HG03045 (cell line): ENCODE results near the gene SLC6A13.
"Not testable (repeated sequence)": the region's sequence is repeated elsewhere in the genome, so short reads cannot be mapped to it uniquely, and the experiment has no call there.

Source experiments
- ATAC-seq: cut with Tn5 transposase; IDR thresholded peaks from one replicate; pipeline ENCODE4 v1.9.1; 2021; ENCODE audit warnings: mild to moderate bottlenecking, moderate library complexity; ENCODE audit not compliant: unreplicated experiment

Gene SLC6A13

GRCh38 chr12:265096-265495 lies 2.5 kb upstream of the SLC6A13 start:
- no peak for ATAC-seq

GRCh38 chr12:264269-264668 lies 1.6 kb upstream of the SLC6A13 start:
- no peak for ATAC-seq

GRCh38 chr12:263574-263973 lies 938 bp upstream of the SLC6A13 start:
- no peak for ATAC-seq

- ATAC-seq = no peak
Observed at GRCh38 chr12:262113-262512, 523 bp downstream of the SLC6A13 start.

- no peak for ATAC-seq
Observed at GRCh38 chr12:257521-258321, 4.9 kb downstream of the SLC6A13 start.

DNA sequence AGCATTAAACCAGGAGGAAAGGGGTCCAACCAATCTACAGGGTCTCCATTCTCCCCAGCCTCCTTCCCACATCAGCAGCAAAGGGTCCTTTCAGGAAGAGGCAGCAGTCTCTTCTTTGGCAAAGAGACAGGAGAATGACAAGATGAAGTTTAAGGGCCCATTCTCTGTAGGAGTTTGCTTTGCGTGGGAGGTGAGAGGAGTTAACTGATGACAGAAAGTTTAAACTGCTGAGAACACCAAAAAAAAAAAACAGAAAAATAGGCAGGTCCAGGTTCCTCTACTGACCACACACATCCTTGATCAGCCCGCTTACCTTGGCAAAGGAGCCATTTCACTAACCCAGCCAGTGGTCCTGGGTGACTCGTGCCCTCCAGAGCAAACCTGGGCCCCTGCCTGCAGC lies 5.7 kb downstream of the SLC6A13 start:
- no peak for ATAC-seq

DNA sequence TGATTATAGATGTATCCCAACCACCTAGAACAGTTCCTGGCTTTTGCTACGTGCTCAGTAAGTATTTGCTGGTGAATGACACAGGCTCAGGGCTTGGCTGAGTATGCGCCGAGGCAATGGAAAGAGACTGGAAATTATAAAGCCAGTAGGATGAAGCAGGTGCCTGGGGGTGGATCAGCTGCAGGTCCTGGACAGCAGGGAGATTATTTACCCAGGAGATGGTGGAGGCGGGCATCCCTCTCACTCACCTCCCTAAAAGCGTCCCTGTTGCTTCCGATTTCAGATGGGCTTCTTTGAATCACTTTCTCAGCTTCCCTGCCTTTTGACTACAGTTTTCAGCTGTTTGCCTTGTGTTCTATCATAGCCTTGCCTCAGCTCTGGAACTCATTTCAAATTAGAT lies 6.4 kb downstream of the SLC6A13 start:
- ATAC-seq = no peak

DNA sequence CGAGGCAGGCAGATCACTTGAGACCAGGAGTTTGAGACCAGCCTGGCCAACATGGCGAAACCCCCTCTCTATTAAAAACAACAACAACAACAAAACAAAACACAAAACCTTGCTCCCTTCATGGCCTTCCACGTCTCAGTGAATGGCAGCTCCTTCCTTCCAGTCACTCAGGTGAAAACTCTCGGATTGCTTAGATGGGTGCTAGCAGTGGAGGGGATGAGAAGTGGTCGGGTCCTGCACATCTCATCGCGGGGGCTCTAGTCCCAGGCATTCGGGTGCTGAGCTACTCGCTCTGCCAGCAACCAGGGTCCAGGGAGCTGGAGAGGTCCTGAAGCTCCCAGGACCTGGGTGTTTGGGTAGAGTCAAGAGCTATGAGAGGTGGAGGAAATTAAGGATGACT lies 7.7 kb downstream of the SLC6A13 start:
- ATAC-seq = no peak

DNA sequence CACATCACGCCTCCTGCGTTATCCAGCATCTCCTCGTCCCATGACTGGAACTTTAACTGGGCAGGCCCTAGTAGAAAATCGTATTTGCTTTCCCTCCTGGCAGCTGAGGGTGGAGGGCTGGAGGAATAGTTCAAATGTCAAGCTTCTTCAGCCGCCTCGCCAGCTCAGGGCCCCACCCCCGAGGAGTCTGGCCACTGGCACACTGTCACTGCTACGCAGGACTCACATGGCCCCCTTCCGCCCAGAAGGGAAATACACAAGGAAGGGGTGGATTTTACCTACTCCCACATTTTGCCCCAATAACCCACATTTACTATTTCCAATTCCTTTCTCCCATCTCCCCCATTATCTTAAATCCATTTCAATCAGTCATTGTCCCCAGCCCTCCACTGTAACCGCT lies 8.6 kb downstream of the SLC6A13 start:
- ATAC-seq = no peak

DNA sequence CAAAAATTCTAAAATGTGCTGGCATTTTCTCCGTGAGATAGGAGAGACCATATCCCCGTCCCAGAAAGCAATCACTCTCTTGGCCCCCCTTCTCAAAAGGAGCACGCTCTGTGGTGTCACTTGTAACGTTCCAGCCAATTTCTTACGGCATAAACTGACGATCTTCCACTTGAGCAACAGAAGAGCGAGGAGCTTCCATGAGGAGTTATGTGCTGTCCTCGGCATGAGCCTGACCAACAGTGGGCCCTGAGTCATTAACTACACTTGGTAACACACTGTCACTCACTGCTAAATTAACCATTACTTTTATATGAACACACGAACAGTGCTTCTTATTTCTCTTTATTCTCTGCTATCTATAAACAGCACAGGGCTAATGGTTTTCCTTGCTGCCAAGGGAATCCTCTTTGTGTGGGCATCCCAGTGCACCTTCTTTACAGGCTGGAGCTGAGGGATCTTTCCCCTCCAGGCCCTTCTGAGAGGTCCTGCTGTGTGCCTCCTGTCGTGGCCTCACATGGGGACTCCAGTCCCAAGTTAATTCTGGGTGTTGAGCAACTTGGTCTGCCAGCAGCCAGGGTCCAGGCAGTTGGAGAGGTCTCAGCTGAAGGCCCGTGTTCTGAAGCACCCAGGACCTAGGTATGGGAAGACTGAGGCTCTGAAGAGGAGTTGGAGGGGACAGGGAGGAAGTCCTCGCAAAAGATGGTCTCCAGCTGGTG lies 9.4 kb downstream of the SLC6A13 start:
- ATAC-seq = no peak

GRCh38 chr12:252636-253035 lies 10.0 kb downstream of the SLC6A13 start:
- ATAC-seq = no peak

- no peak for ATAC-seq
Observed at GRCh38 chr12:247271-247670, 15.4 kb downstream of the SLC6A13 start.

DNA sequence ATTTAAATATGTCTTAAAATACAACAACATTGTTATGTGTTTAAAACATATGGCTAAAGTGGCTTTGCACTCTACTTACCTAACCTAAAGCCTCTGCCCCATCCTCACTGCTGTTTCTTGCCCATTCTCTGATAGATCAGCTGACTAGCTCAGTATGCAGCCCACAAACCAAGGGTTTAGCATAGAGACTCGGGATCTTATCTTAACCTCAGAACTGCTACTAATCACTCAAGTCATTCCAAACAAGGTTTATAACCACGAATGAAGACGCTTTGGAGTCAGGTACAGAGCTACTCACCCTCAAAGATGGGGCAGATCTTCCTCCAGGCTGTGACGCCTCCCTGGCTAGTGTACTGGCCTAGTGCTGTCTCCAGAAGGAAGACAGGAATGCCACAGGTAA lies 19.3 kb downstream of the SLC6A13 start:
- no peak for ATAC-seq

DNA sequence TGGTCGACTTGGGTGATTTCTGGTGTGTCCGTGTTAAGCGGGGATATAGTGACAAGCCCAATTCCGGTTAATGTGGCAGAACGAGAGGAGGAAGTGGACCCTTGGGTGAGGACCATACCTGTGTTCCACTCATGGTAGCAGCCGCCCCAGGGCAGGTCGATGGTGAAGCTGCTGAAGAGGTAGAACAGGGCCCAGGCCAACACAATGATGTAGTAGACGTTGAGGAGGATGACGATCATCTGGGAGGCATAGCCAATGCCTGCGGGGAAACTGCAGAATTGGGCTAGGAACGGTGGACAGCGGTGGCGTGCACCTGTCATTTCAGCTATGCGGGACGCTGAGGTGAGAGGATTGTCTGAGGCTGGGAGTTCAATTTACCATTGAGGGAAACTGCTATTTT lies 20.1 kb downstream of the SLC6A13 start:
- ATAC-seq = no peak

DNA sequence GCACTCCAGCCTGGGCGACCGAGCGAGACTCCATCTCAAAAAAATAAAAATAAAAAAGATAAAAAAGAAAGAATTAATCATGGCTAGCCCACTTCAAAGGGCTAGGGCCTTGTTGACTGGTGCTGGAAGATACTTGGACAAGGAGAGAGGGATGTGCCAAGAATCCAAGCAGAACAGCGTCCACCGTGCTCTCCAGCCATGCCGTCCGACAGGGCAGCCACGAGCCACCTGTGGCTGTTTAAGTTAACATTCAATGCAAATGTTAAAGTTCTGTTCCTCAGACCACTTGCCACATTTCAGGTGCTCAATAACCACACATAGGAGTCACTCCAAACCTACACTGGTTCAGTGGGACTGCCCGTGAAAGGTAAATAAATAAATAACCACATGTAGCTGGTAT lies 21.4 kb downstream of the SLC6A13 start:
- no peak for ATAC-seq

DNA sequence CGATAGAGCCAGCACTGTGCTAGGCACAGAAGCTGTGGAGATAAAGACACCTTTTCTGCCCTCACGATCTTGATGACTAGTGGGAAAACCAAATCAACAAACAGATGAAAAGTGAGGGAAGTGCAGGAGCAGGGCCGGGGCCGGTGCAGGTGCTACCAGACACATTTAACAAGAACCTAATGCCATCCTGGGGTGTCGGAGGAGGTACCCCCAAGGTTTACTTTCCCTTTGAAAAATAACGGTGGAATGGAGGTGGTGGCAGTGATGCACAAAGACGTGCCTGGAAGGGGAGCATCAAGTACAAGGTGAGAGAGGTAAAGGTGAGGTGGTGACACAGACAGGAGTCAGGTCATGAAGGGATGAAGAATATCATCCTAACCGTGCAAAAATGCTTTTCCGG lies 22.1 kb downstream of the SLC6A13 start:
- no peak for ATAC-seq

DNA sequence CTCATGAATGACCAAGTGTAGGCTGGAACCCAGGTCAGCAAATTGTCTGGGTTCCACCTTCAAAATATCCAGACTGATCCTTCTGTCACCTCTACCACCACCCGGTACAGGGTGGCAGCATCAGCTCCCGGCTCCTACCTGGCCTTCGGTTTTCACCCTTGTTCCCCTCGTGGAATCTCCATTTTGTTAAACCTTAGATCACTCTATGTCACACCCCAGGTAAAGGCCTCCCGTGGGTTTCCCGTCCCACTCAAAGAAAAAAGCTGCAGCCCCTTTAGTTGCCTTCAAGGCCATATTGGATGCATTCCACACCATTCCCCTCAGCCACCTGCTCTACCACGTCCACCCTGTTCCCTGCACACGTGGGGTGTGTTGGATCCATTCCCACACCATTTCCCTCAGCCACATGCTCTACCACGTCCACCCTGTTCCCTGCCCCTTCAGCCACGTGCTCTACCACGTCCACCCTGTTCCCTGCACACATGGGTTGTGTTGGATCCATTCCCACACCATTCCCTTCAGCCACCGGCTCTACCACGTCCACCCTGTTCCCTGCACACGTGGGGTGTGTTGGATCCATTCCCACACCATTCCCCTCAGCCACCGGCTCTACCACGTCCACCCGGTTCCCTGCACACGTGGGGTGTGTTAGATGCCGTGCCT lies 23.8 kb downstream of the SLC6A13 start:
- ATAC-seq = no peak

DNA sequence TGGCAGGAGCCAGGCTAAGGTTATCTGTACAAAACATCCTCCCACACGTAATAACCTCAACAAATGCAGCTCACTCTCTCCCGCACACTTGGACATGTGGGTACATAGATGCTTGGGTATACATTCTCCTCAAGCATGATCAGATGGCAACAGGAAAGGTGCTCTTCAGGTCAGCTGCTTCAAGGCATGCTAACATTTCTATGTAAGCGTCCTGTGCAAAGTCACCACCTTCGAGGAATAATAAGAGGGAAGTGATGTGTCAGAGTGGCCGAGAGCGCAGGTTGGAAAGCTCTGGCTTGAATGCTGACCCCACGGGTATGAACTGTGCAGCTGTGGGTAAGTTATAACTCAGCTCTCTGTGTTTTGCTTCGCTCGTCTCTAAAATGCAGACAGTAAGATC lies 24.5 kb downstream of the SLC6A13 start:
- no peak for ATAC-seq

DNA sequence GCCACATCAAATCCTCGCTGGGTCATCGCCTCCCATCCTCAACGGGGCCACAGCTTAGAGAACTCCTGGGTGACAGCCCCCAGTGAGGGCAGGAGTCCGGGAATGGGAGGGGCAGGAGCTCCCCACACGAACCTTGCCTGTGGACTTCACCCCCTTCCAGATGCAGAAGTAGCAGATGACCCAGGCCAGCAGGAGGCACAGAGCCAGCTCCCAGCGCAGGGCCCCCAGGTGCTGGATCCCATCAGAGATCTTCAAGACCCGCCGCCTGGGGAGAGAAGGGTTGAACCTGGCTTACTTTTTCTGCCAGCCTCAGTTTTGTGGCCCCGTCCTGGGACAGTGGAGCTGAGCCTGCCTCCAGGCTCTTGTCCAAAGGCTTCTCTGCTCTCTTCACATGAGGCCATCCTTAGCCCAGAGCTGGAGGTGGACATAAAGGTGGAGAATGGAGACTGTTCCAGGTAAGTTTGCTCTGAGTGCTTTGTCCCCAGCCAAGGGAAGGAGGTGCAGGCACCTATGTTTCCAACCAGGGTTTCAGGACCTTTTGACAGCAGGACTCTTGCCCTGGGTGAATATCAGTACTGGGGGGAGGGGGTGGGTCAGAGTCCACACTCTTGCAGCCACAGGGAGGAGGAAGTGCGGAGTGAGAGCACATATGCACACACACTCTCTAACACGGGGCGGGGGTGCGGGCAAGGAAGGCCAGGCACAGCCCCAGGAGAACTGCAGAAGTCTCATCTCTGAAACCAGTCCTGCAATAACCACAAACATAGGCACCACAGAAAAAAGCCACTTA lies 25.4 kb downstream of the SLC6A13 start:
- no peak for ATAC-seq

- no peak for ATAC-seq
Observed at GRCh38 chr12:236445-236844, 26.2 kb downstream of the SLC6A13 start.

DNA sequence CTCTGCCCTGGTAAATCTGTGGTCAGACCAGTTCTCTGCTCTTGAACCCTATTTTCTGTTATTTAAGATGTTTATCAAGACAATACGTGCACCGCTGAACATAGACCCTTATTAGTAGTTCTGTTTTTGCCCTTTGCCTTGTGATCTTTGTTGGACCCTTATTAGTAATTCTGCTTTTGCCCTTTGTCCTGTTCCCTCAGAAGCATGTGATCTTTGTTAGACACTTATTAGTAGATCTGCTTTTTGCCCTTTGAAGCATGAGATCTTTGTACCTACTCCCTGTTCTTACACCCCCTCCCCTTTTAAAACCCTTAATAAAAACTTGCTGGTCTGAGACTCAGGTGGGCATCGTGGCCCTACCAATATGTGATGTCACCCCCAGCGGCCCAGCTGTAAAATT lies 26.7 kb downstream of the SLC6A13 start:
- ATAC-seq = not testable (repeated sequence)
